Ishikawa (cell line): ENCODE data around the gene STAT4.

ENCODE experiments used
- CEBPB ChIP-seq: IDR thresholded peaks from 2 replicates; pipeline ENCODE4 v1.6.1; 2012
- CREB1 ChIP-seq: IDR thresholded peaks from 2 replicates; pipeline ENCODE4 v1.6.1; 2012; ENCODE audit warnings: low read depth
- EGR1 ChIP-seq: IDR thresholded peaks from 2 replicates; pipeline ENCODE4 v1.6.1; 2012
- EP300 ChIP-seq: IDR thresholded peaks from 2 replicates; pipeline ENCODE4 v1.6.1; 2012; ENCODE audit warnings: borderline replicate concordance
- FOXM1 ChIP-seq: IDR thresholded peaks from 2 replicates; pipeline ENCODE4 v1.6.1; 2012; ENCODE audit warnings: low read depth, borderline replicate concordance
- MAX ChIP-seq: IDR thresholded peaks from 2 replicates; pipeline ENCODE4 v1.6.1; 2012
- NFIC ChIP-seq: IDR thresholded peaks from 2 replicates; pipeline ENCODE4 v1.6.1; 2012
- RAD21 ChIP-seq: IDR thresholded peaks from 2 replicates; pipeline ENCODE4 v1.6.1; 2012; ENCODE audit warnings: low read depth
- REST ChIP-seq: IDR thresholded peaks from 2 replicates; pipeline ENCODE4 v1.6.1; 2012; ENCODE audit warnings: low read depth, mild to moderate bottlenecking
- TAF1 ChIP-seq: IDR thresholded peaks from 2 replicates; pipeline ENCODE4 v1.6.1; 2012; ENCODE audit warnings: low read depth, mild to moderate bottlenecking
- TCF12 ChIP-seq: IDR thresholded peaks from 2 replicates; pipeline ENCODE4 v1.6.1; 2012; ENCODE audit warnings: low read depth
- TEAD4 ChIP-seq: IDR thresholded peaks from 2 replicates; pipeline ENCODE4 v1.6.1; 2012
- USF1 ChIP-seq: IDR thresholded peaks from 2 replicates; pipeline ENCODE4 v1.6.1; 2012
- YY1 ChIP-seq: IDR thresholded peaks from 2 replicates; pipeline ENCODE4 v1.6.1; 2012; ENCODE audit warnings: low read depth
- ZBTB7A ChIP-seq: IDR thresholded peaks from 2 replicates; pipeline ENCODE4 v1.6.1; 2012; ENCODE audit warnings: low read depth

STAT4 gene

GRCh38 chr2:191165176-191165643 is 14.4 kb upstream of the STAT4 start:
- TF ChIP-seq RAD21, result peak; percentile 85
- TF ChIP-seq CREB1, result no peak
- TF ChIP-seq REST, result no peak
- no peak for TF ChIP-seq USF1
- no peak for TF ChIP-seq ZBTB7A
- TF ChIP-seq TCF12, result no peak
- no peak for TF ChIP-seq FOXM1
- TF ChIP-seq EGR1, result no peak
- TF ChIP-seq YY1, result no peak

GRCh38 chr2:191158747-191159146 is 8.0 kb upstream of the STAT4 start:
- no peak for TF ChIP-seq CEBPB
- TF ChIP-seq EP300, result no peak
- TF ChIP-seq TEAD4, result no peak
- no peak for TF ChIP-seq USF1
- TF ChIP-seq EGR1, result no peak
- no peak for TF ChIP-seq NFIC
- no peak for TF ChIP-seq YY1
- TF ChIP-seq FOXM1, result no peak
- TF ChIP-seq CREB1, result no peak
- no peak for TF ChIP-seq MAX
- no peak for TF ChIP-seq TCF12

GRCh38 chr2:191158193-191158592 is 7.4 kb upstream of the STAT4 start:
- TF ChIP-seq TAF1, result no peak
- TF ChIP-seq TCF12, result no peak
- no peak for TF ChIP-seq MAX
- TF ChIP-seq REST, result no peak
- TF ChIP-seq CREB1, result no peak
- no peak for TF ChIP-seq RAD21
- no peak for TF ChIP-seq CEBPB
- no peak for TF ChIP-seq FOXM1
- TF ChIP-seq EP300, result no peak

GRCh38 chr2:191155608-191156071 is 4.8 kb upstream of the STAT4 start:
- TF ChIP-seq EGR1 (no peak), RAD21 (peak; percentile 68)

- no peak for TF ChIP-seq CEBPB
- no peak for TF ChIP-seq CREB1
- no peak for TF ChIP-seq MAX
- no peak for TF ChIP-seq REST
- TF ChIP-seq TAF1, result no peak
- no peak for TF ChIP-seq TCF12
- no peak for TF ChIP-seq EP300
- TF ChIP-seq FOXM1, result no peak
- TF ChIP-seq TEAD4, result no peak
- TF ChIP-seq USF1, result no peak
- no peak for TF ChIP-seq EGR1
- no peak for TF ChIP-seq NFIC
- TF ChIP-seq ZBTB7A, result no peak
- TF ChIP-seq RAD21, result no peak
- no peak for TF ChIP-seq YY1
These were observed 2.9 kb upstream of the STAT4 start for GRCh38 chr2:191153716-191154115.
